ENCODE results near the gene RUSF1.
"Not testable (repeated sequence)": the region's sequence is repeated elsewhere in the genome, so short reads cannot be mapped to it uniquely, and the experiment has no call there.

The RUSF1 gene

DNA sequence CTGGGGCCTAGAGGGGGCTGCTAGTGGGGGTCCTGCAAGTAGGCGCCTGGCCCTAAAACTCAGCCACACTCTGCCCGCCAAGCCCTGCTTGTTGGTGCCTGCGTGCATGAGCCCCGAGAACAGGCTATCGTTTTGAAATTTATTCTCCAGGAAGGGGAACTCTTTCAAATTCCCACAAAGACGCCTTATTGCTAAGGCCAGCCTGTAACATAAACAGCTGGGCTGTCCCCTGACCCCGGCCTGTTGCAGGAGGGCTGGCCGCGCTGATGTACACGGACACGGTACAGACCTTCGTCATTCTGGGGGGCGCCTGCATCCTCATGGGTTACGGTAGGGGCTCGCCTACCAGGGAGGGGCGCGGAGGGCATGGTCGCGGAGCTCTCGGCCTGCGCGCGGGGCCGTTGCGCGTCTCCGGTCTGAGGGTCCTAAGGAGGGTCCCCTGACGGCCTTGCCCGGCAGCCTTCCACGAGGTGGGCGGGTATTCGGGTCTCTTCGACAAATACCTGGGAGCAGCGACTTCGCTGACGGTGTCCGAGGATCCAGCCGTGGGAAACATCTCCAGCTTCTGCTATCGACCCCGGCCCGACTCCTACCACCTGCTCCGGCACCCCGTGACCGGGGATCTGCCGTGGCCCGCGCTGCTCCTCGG, 21.0 kb downstream of the RUSF1 start:
- no peak for DNase-seq (ENCODE audit: low read depth)

- no peak for DNase-seq (ENCODE audit: low read depth)
Observed at GRCh38 chr16:31486045-31486444, 22.1 kb downstream of the RUSF1 start.

- DNase-seq (ENCODE audit: low read depth): no peak
Observed at GRCh38 chr16:31485571-31485970, 22.6 kb downstream of the RUSF1 start.

- no peak for DNase-seq (ENCODE audit: low read depth)
Observed at GRCh38 chr16:31484491-31485171, 23.6 kb downstream of the RUSF1 start.

GRCh38 chr16:31484048-31484447, 24.1 kb downstream of the RUSF1 start:
- DNase-seq (ENCODE audit: low read depth): not testable (repeated sequence)

- DNase-seq (ENCODE audit: low read depth): no peak
Observed at GRCh38 chr16:31483081-31483480, 25.1 kb downstream of the RUSF1 start, which contains the start of gene SLC5A2. Gene SLC5A2 (plus strand): TSS chr16:31483123. CDS start chr16:31483137, 14 bp downstream.

DNA sequence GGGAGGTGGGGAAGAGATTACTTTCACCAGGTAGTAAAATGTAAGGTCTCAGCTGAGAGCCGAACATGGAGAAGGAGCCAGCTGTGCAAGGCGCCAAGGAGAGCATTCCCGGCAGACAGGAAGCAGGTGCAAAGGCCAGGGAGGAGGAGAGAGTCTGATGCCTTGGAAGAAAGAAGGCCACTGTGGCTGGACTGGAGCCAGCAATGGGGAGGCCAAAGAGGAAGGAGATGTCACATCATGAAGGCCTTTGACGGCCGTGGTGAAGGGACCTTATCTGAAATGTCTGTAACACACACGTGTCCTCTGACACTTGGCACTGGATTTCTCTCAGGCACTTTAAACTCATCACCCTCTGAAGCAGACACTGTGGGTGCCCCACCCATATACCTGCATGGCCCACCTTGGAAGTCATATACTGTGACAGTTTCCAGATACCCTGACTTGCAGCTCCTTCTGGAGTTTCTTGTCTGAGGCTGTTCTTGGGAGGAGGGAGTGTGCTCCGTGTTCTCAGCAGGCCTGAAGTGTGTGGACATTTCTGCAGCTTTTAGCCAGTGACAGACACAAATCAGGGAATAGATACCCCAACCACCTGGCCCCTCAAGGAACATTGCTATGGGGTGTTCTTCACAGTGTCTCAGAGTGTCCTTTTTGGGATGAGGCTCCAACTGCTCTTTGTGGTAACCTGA, 27.2 kb downstream of the RUSF1 start:
- DNase-seq (ENCODE audit: low read depth): no peak

GRCh38 chr16:31479751-31480150, 28.4 kb downstream of the RUSF1 start:
- DNase-seq (ENCODE audit: low read depth): no peak

GRCh38 chr16:31478956-31479355, 29.2 kb downstream of the RUSF1 start:
- DNase-seq (ENCODE audit: low read depth): no peak

DNA sequence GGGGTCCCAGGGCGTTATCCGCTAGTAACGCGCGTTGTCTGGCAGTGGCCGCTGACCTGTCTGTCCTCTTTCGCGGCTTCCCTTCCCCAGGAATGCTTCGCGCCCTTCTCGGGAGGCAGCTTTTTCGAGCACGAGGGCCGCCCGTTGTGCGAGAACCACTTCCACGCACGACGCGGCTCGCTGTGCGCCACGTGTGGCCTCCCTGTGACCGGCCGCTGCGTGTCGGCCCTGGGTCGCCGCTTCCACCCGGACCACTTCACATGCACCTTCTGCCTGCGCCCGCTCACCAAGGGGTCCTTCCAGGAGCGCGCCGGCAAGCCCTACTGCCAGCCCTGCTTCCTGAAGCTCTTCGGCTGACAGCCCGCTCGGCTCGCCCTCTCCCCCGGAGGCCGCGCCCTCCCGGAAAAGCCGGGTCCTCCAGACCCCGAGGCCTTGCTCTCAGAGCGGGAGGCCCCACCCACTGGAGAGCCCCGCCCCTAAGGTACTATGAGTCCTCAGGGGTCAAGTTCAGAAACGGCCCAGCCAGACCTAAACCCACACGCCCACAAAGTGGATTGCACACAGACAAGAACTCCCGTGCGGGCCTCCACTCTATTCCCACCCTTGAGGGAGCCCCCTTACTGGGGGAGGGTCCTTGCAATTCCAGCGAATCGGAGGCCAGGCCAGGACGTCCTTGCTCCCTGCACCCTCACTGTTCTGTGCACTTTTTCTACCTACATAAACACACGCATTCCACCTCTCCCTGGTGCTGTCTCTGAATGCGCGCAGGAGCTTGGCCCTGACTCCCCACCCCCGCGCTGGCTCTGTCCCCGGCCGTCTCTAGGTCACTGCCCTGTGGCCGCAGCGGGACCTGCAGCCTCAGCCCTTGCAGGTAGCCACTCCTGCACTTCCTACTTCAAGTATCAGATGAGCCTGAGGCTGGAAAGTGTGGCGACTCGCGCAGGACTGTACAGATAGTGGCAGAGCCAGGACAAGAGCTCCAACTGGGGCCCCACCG, 30.7 kb downstream of the RUSF1 start:
- no peak for DNase-seq (ENCODE audit: low read depth)

DNA sequence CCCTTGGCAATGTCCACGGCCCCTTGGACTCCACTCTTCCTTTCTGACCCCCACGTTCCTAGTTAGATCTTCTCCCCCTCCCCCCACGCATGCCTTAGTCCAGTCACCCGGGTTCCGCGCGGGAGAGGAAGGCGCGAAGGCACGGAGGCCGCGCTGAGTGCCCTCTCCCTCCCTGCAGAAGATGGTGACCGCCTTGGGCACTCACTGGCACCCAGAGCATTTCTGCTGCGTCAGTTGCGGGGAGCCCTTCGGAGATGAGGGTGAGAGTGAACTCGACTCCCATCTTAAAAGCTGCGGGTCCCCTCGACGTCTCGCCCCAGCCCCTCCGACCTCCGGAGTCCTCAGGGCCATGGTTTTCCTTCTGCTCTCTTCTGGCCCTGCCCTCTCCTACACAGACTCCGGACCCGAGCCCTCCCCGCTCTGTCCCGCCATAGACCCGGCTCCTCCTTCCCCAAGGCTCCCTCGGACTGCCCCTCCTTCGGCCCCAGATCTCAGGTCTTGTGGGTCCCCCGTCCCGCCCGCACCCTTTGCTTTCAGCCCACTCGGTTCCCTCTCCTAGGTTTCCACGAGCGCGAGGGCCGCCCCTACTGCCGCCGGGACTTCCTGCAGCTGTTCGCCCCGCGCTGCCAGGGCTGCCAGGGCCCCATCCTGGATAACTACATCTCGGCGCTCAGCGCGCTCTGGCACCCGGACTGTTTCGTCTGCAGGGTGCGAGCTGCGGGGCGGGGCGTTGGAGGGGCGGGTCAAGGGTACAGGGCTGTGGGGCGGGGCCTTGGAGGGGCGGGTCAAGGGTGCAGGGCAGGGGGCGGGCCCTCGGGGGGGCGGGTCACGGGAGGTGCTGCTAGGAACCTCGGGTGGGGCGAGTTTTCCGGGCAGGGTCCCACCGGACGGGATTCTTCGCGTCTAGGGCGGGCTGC, 31.6 kb downstream of the RUSF1 start:
- no peak for DNase-seq (ENCODE audit: low read depth)

- no peak for DNase-seq (ENCODE audit: low read depth)
Observed at GRCh38 chr16:31475946-31476302, 32.3 kb downstream of the RUSF1 start.

- no peak for DNase-seq (ENCODE audit: low read depth)
Observed at GRCh38 chr16:31474773-31475738, 33.1 kb downstream of the RUSF1 start.

DNA sequence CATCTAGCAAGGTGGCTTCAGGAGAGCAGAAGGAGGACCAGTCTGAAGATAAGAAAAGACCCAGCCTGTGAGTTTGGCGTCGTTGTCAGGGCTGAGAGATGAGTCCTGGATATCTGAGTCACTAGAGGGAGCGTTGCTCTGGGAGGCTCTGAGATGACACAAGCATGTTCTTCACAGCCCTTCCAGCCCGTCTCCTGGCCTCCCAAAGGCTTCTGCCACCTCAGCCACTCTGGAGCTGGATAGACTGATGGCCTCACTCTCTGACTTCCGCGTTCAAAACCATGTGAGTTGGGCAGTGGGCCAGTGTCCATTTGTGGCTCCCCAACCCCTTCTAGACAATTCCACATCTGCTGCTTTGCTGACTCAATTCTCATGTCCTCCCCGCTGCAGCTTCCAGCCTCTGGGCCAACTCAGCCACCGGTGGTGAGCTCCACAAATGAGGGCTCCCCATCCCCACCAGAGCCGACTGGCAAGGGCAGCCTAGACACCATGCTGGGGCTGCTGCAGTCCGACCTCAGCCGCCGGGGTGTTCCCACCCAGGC, 33.9 kb downstream of the RUSF1 start:
- DNase-seq (ENCODE audit: low read depth): peak; percentile 94

DNA sequence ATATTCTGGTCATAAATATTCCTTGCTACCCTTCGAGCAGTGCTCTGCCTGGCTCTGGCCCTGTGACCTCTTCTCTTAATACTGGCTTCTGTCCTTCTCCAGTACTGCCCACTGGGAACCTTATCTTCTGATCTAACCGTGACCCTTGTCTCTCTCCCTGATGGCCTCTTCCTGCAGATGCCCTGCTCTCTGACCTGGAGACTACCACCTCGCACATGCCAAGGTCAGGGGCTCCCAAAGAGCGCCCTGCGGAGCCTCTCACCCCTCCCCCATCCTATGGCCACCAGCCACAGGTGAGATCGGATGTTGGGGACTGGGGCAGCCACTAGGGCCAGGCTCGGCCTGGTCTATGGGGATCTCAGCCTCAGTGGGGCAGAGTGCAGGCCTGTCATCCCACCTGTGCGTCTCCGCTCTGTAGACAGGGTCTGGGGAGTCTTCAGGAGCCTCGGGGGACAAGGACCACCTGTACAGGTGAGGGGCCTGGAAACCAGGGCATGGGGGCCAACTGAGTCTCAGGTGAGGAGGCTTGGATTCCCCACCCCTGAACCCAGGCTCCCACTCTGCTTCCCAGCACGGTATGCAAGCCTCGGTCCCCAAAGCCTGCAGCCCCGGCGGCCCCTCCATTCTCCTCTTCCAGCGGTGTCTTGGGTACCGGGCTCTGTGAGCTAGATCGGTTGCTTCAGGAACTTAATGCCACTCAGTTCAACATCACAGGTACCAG, 34.8 kb downstream of the RUSF1 start:
- DNase-seq (ENCODE audit: low read depth): no peak

- DNase-seq (ENCODE audit: low read depth): peak; percentile 80
Observed at GRCh38 chr16:31472709-31473203, 35.4 kb downstream of the RUSF1 start.

GRCh38 chr16:31471875-31472708, 36.1 kb downstream of the RUSF1 start, which contains the start of gene TGFB1I1:
Gene TGFB1I1 (plus strand): TSS chr16:31472152. CDS start chr16:31472189, 37 bp downstream.
- peak; percentile 71 for DNase-seq (ENCODE audit: low read depth)

Data from GM04504 (cell line).